AG09309 (cell line): ENCODE results near the gene MAP2K5.

Experiments used
- DNase-seq: peaks from one replicate; pipeline ENCODE4 v3.0.0-alpha.2; 2010; ENCODE audit warnings: low read depth
- H3K4me3 ChIP-seq: 2 replicates; pipeline ENCODE4 v1.5.1; 2011; ENCODE audit warnings: mild to moderate bottlenecking, low read depth, low read length, moderate library complexity; ENCODE audit not compliant: control insufficient read depth
- CTCF ChIP-seq: IDR thresholded peaks from 2 replicates; pipeline ENCODE4 v1.5.1; 2011; ENCODE audit warnings: mild to moderate bottlenecking, low read depth, low read length, inconsistent platforms; ENCODE audit not compliant: insufficient read depth, control insufficient read depth; ENCODE audit errors: missing control alignments

Gene MAP2K5

GRCh38 chr15:67534360-67534759 lies 8.1 kb upstream of the MAP2K5 start:
- no peak overlapping the region for H3K4me3 ChIP-seq
- no peak for TF ChIP-seq CTCF
- no peak for DNase-seq

GRCh38 chr15:67537771-67538170 lies 4.7 kb upstream of the MAP2K5 start:
- no peak for TF ChIP-seq CTCF
- DNase-seq, result no peak
- H3K4me3 ChIP-seq, result no peak overlapping the region

- H3K4me3 ChIP-seq, result peak overlapping the region; percentile 80
- no peak for TF ChIP-seq CTCF
- no peak for DNase-seq
Observed at GRCh38 chr15:67543348-67543718, 830 bp downstream of the MAP2K5 start.

DNA sequence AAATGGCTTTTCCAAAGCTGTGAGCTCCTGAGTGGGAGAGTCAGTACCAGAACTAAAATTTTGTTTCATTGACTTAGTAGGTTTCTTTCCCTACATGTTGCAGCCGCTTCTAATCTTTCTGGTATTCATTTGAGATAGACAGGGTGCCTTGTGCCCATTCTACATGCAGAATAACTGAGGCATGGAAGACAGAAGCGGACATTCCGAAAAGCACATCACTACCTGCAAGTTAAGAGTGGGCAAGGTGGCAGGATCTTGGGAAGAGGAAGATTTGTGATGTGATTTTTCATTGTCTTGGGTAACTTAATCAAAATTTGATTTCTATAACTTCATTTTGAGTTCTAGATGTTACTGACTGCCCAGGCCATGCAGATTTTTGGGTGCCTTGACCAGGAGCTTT lies 2.0 kb downstream of the MAP2K5 start:
- H3K4me3 ChIP-seq, result no peak overlapping the region
- no peak for TF ChIP-seq CTCF
- DNase-seq, result no peak

GRCh38 chr15:67545864-67546263 lies 3.4 kb downstream of the MAP2K5 start:
- no peak for DNase-seq
- TF ChIP-seq CTCF, result no peak
- no peak overlapping the region for H3K4me3 ChIP-seq

DNA sequence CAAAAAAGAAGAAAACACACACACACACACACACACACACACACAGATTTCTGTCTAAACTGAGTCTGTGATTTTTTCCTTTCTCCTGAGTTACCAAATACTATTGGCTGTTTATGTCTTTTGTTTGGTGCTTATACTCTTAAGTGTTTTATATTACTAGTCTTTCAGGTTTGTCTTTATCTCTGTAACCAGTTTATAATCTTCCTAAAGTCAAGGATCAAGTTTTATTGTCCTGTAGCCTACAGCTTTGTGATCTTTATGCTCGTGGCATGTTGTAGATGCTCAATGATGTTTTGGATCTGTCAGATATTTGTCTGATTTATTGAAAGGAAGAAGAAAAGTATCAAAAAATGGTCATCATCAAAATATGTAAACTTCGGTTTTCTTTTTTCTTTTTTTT lies 4.6 kb downstream of the MAP2K5 start:
- no peak for TF ChIP-seq CTCF
- H3K4me3 ChIP-seq, result no peak overlapping the region
- no peak for DNase-seq

GRCh38 chr15:67547836-67548235 lies 5.3 kb downstream of the MAP2K5 start:
- no peak for DNase-seq
- H3K4me3 ChIP-seq, result no peak overlapping the region
- no peak for TF ChIP-seq CTCF
